ENCODE data around the gene LOXL1. TPM values are rescaled to one million over a fixed set of nuclear protein-coding genes. Genes with fewer than 3 reads are reported as not detected.
"Not testable (repeated sequence)": the region's sequence is repeated elsewhere in the genome, so short reads cannot be mapped to it uniquely, and the experiment has no call there.

Gene LOXL1
- total RNA-seq, 1 experiment from 2014 or later = 4.9 TPM

- no peak for DNase-seq (ENCODE audit: unreplicated experiment)
- BruUV-seq (replicated peaks) = no TSS peak
- H3K36me3 Mint-ChIP-seq (ENCODE audit: insufficient read depth, unreplicated experiment) = no peaks in the 10 kb centered on the region
- H3K9me3 Mint-ChIP-seq (ENCODE audit: unreplicated experiment) = no peaks in the 10 kb centered on the region
- POLR2A ChIA-PET = no interaction called here
- CTCF ChIA-PET = interaction anchor here (0.6 to 1.8 kb wide), 6 partner anchors 9 to 233 kb away, joined by 3 to 6 read pairs (median 4); no protein-coding TSS in a partner anchor
- peaks cover 30% of the 10 kb centered on the region for H3K4me1 Mint-ChIP-seq (ENCODE audit: insufficient read depth, unreplicated experiment)
- intact Hi-C loops (cut with micrococcal nuclease) = no loop called here
- H3K27me3 Mint-ChIP-seq (ENCODE audit: insufficient read depth, unreplicated experiment) = no peaks in the 10 kb centered on the region
- no peak overlapping the region for H3K27ac Mint-ChIP-seq (ENCODE audit: low read depth, unreplicated experiment)
- TF ChIP-seq CTCF (IDR thresholded peaks at IDR 0.05; ENCODE audit: unreplicated experiment) = no peak
- no peak overlapping the region for H3K4me3 Mint-ChIP-seq (ENCODE audit: unreplicated experiment)
These were observed 11.0 kb downstream of the LOXL1 start for GRCh38 chr15:73937296-73937695.

GRCh38 chr15:73937726-73938125, 11.5 kb downstream of the LOXL1 start:
- Mint-ChIP-seq H3K9me3 (ENCODE audit: unreplicated experiment) (no peaks in the 10 kb centered on the region), H3K4me3 (ENCODE audit: unreplicated experiment) (no peak overlapping the region), H3K4me1 (ENCODE audit: insufficient read depth, unreplicated experiment) (peaks cover 30% of the 10 kb centered on the region), H3K27ac (ENCODE audit: low read depth, unreplicated experiment) (no peak overlapping the region), H3K36me3 (ENCODE audit: insufficient read depth, unreplicated experiment) (no peaks in the 10 kb centered on the region), H3K27me3 (ENCODE audit: insufficient read depth, unreplicated experiment) (no peaks in the 10 kb centered on the region)
- ChIA-PET CTCF (interaction anchor here (0.7 to 1.8 kb wide), 4 partner anchors 12 to 33 kb away, joined by 3 to 6 read pairs (median 3); no protein-coding TSS in a partner anchor), POLR2A (no interaction called here)
- no peak for DNase-seq (ENCODE audit: unreplicated experiment)
- no peak for TF ChIP-seq CTCF (IDR thresholded peaks at IDR 0.05; ENCODE audit: unreplicated experiment)
- no TSS peak for BruUV-seq (replicated peaks)
- intact Hi-C loops (cut with micrococcal nuclease) = no loop called here

- H3K27me3 Mint-ChIP-seq (ENCODE audit: insufficient read depth, unreplicated experiment); H3K4me3 Mint-ChIP-seq (ENCODE audit: unreplicated experiment); POLR2A ChIA-PET; H3K27ac Mint-ChIP-seq (ENCODE audit: low read depth, unreplicated experiment); H3K36me3 Mint-ChIP-seq (ENCODE audit: insufficient read depth, unreplicated experiment); H3K9me3 Mint-ChIP-seq (ENCODE audit: unreplicated experiment); intact Hi-C loops (cut with micrococcal nuclease); BruUV-seq (replicated peaks); DNase-seq (ENCODE audit: unreplicated experiment): not testable (repeated sequence)
- CTCF ChIA-PET = interaction anchor here (1.8 kb wide), 1 partner anchor 11 kb away, joined by 6 read pairs; no protein-coding TSS in a partner anchor
- H3K4me1 Mint-ChIP-seq (ENCODE audit: insufficient read depth, unreplicated experiment) = peaks cover 30% of the 10 kb centered on the region
These were observed 12.3 kb downstream of the LOXL1 start for GRCh38 chr15:73938516-73938915.

- H3K4me1 Mint-ChIP-seq (ENCODE audit: insufficient read depth, unreplicated experiment) = peaks cover 30% of the 10 kb centered on the region
- TF ChIP-seq CTCF (IDR thresholded peaks at IDR 0.05; ENCODE audit: unreplicated experiment) = no peak
- H3K36me3 Mint-ChIP-seq (ENCODE audit: insufficient read depth, unreplicated experiment) = no peaks in the 10 kb centered on the region
- BruUV-seq (replicated peaks) = no TSS peak
- ChIA-PET CTCF (interaction anchor here (0.5 to 0.7 kb wide), 2 partner anchors 39 to 383 kb away, joined by 3 to 4 read pairs; no protein-coding TSS in a partner anchor), POLR2A (no interaction called here)
- H3K27ac Mint-ChIP-seq (ENCODE audit: low read depth, unreplicated experiment) = no peak overlapping the region
- H3K27me3 Mint-ChIP-seq (ENCODE audit: insufficient read depth, unreplicated experiment) = no peaks in the 10 kb centered on the region
- H3K4me3 Mint-ChIP-seq (ENCODE audit: unreplicated experiment) = no peak overlapping the region
- DNase-seq (ENCODE audit: unreplicated experiment) = no peak
- intact Hi-C loops (cut with micrococcal nuclease) = no loop called here
- no peaks in the 10 kb centered on the region for H3K9me3 Mint-ChIP-seq (ENCODE audit: unreplicated experiment)
These were observed 12.9 kb downstream of the LOXL1 start for GRCh38 chr15:73939138-73939537.
